PC-3 (cell line): ENCODE results near the gene TIMM8B. TPM values are rescaled to one million over a fixed set of nuclear protein-coding genes. Genes with fewer than 3 reads are reported as not detected.

Source experiments
- ATAC-seq: fragments of 200-7000 bp; cut with Tn5 transposase; 2 replicates; pipeline ENCODE4 v1.9.1; 2020; ENCODE audit warnings: mild to moderate bottlenecking, moderate library complexity
- Bru-seq: library from RNA; stranded (reverse); fragments of 400-500 nt; gene quantifications from one replicate; lab custom pipeline; 2021; lab: Mats Ljungman, UMichigan
- BruChase-seq, 2 experiments: library from RNA; stranded (reverse); fragments of 400-500 nt; gene quantifications; one replicate each; lab custom pipeline; 2021; lab: Mats Ljungman, UMichigan
- BruUV-seq: library from RNA; stranded (reverse); fragments of 400-500 nt; replicated peaks from 2 replicates; lab custom pipeline; 2021; lab: Mats Ljungman, UMichigan
- CTCF ChIA-PET: fragments of 300-600 bp; sonication (Branson Sonifier 250); formaldehyde crosslinking; loops from one replicate; lab custom pipeline; 2022; ENCODE audit warnings: antibody characterized with exemption; lab: Charles Lee
- POLR2A ChIA-PET: fragments of 300-600 bp; sonication (Branson Sonifier 250); formaldehyde crosslinking; loops from one replicate; lab custom pipeline; 2022; ENCODE audit warnings: antibody characterized with exemption; ENCODE audit not compliant: unreplicated experiment; lab: Charles Lee
- DNase-seq: peaks from one replicate; pipeline ENCODE4 v3.0.0-alpha.2; 2015
- H2AFZ ChIP-seq: fragments of 300-600 bp; sonication (generic); 2 replicates; pipeline ENCODE4 v1.6.0; 2016; ENCODE audit warnings: antibody characterized with exemption, low read length
- H3F3A ChIP-seq: fragments of 300-600 bp; sonication (generic); one replicate; pipeline ENCODE4 v1.6.0; 2017; ENCODE audit warnings: antibody characterized with exemption, low read length, control low read depth, mild to moderate bottlenecking; ENCODE audit not compliant: unreplicated experiment
- H3K27ac ChIP-seq: fragments of 300-600 bp; sonication (generic); 2 replicates; pipeline ENCODE4 v1.5.1; 2016; ENCODE audit warnings: mild to moderate bottlenecking, low read length
- H3K27me3 ChIP-seq: fragments of 300-600 bp; sonication (generic); 2 replicates; pipeline ENCODE4 v1.6.1; 2016; ENCODE audit warnings: low read length, mixed read lengths
- H3K36me3 ChIP-seq: fragments of 300-600 bp; sonication (generic); 2 replicates; pipeline ENCODE4 v1.6.1; 2016; ENCODE audit warnings: low read depth, mixed run types, low read length, mixed read lengths
- H3K4me1 ChIP-seq: fragments of 300-600 bp; sonication (generic); 2 replicates; pipeline ENCODE4 v1.5.1; 2016; ENCODE audit warnings: low read length; ENCODE audit not compliant: insufficient read depth
- H3K4me2 ChIP-seq: fragments of 300-600 bp; sonication (generic); 2 replicates; pipeline ENCODE4 v1.6.0; 2016; ENCODE audit warnings: low read length
- H3K4me3 ChIP-seq: fragments of 300-600 bp; sonication (generic); 2 replicates; pipeline ENCODE4 v1.5.1; 2016; ENCODE audit warnings: mild to moderate bottlenecking, low read length, mixed read lengths
- H3K79me2 ChIP-seq: fragments of 300-600 bp; sonication (generic); 2 replicates; pipeline ENCODE4 v1.6.1; 2017; ENCODE audit warnings: low read length, mixed read lengths
- H3K9ac ChIP-seq: fragments of 300-600 bp; sonication (generic); 2 replicates; pipeline ENCODE4 v1.6.0; 2016; ENCODE audit warnings: mild to moderate bottlenecking, low read length
- H3K9me2 ChIP-seq: fragments of 300-600 bp; sonication (generic); replicated peaks from 2 replicates; pipeline ENCODE4 v1.6.1; 2016; ENCODE audit warnings: mixed run types, low read length, mixed read lengths
- H3K9me3 ChIP-seq: fragments of 300-600 bp; sonication (generic); 2 replicates; pipeline ENCODE4 v1.6.1; 2016; ENCODE audit warnings: low read length, mixed read lengths
- H4K20me1 ChIP-seq: fragments of 300-600 bp; sonication (generic); 2 replicates; pipeline ENCODE4 v1.6.1; 2016; ENCODE audit warnings: low read length, mixed read lengths
- EZH2 ChIP-seq: fragments of 300-600 bp; sonication (generic); IDR thresholded peaks from one replicate; pipeline ENCODE4 v1.6.1; 2017; ENCODE audit warnings: antibody characterized with exemption, mild to moderate bottlenecking, low read length; ENCODE audit not compliant: unreplicated experiment
- EZH2phosphoT487 ChIP-seq: fragments of 300-600 bp; sonication (generic); IDR thresholded peaks from 2 replicates; pipeline ENCODE4 v1.6.1; 2018; ENCODE audit warnings: mild to moderate bottlenecking, antibody characterized with exemption, low read length, borderline replicate concordance
- intact Hi-C: fragments of 100-400 bp; cut with micrococcal nuclease; formaldehyde crosslinking; loops from 2 replicates; pipeline ENCODE4 v1.9.0; 2023
- long read RNA-seq: library from polyadenylated mRNA; unstranded; transcript quantifications from one replicate; pipeline ENCODE4 v2.0.0, GENCODE V29; 2021; ENCODE audit not compliant: unreplicated experiment
- total RNA-seq: library from RNA; depleted of rRNA; stranded (reverse); fragments of >200 nt; gene quantifications from 2 replicates; pipeline ENCODE4 v1.2.3, GENCODE V29; 2014; rRNA removed
- TF ChIP-seq, protein P1 (sequence below): fragments of 300-600 bp; sonication (generic); conservative IDR thresholded peaks from 2 replicates; pipeline ENCODE4 v1.5.1; 2017; ENCODE audit warnings: antibody characterized with exemption, low read depth, mild to moderate bottlenecking, low read length

TIMM8B gene, protein sequence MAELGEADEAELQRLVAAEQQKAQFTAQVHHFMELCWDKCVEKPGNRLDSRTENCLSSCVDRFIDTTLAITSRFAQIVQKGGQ
- total RNA-seq (210 and 238 TPM in 2 replicates), Bru-seq, nascent RNA (percentile 96 among the genes with signal in this experiment), BruChase-seq, experiment 1, labeled RNA remaining after a 6-hour chase (percentile 97 among the genes with signal in this experiment), BruChase-seq, experiment 2, labeled RNA remaining after a 2-hour chase (percentile 94 among the genes with signal in this experiment)
- long read RNA-seq, transcript TIMM8B-203 (3 exons, 1,155 nt), result minor isoform, 15 of 90 reads
- long read RNA-seq, transcript TIMM8B-201 (2 exons, 819 nt), result major isoform, 48 of 90 reads
- long read RNA-seq, partial matches to known transcripts, result 0 of 90 reads
- long read RNA-seq, other reads (novel, unspliced or antisense), result 27 of 90 reads

- Histone ChIP-seq H3K36me3 (peaks cover 66% of the 10 kb centered on the region), H3K27me3 (no peaks in the 10 kb centered on the region), H2AFZ (peak within 1 kb of the TSS; percentile 75), H3K9me2 (no peaks in the 10 kb centered on the region), H3K4me1 (peaks cover 41% of the 10 kb centered on the region), H4K20me1 (no peaks in the 10 kb centered on the region), H3K9me3 (no peaks in the 10 kb centered on the region), H3K79me2 (peaks cover 82% of the 10 kb centered on the region), H3K4me2 (peak within 1 kb of the TSS; percentile 88), H3K27ac (peak within 1 kb of the TSS; percentile 49), H3F3A (peaks cover 5% of the 10 kb centered on the region), H3K9ac (peak within 1 kb of the TSS; percentile 94), H3K4me3 (peak within 1 kb of the TSS; percentile 88)
- ATAC-seq (peak; percentile 90), DNase-seq (peak; percentile 99)
- intact Hi-C loops, result loop anchor here (1.0 to 10.0 kb wide), 5 partner anchors 12 to 209 kb away; partner anchors contain the start of genes CFAP68, FDXACB1, NKAPD1 and PIH1D2
- no peak for TF ChIP-seq EZH2phosphoT487
- TF ChIP-seq EZH2, result no peak
- TF ChIP-seq, protein P1, sequence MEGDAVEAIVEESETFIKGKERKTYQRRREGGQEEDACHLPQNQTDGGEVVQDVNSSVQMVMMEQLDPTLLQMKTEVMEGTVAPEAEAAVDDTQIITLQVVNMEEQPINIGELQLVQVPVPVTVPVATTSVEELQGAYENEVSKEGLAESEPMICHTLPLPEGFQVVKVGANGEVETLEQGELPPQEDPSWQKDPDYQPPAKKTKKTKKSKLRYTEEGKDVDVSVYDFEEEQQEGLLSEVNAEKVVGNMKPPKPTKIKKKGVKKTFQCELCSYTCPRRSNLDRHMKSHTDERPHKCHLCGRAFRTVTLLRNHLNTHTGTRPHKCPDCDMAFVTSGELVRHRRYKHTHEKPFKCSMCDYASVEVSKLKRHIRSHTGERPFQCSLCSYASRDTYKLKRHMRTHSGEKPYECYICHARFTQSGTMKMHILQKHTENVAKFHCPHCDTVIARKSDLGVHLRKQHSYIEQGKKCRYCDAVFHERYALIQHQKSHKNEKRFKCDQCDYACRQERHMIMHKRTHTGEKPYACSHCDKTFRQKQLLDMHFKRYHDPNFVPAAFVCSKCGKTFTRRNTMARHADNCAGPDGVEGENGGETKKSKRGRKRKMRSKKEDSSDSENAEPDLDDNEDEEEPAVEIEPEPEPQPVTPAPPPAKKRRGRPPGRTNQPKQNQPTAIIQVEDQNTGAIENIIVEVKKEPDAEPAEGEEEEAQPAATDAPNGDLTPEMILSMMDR, result 0 out of 2 replicates have a peak, but pooled peaks have one; percentile 12
- ChIA-PET CTCF (interaction anchor here (0.5 kb wide), 1 partner anchor 77 kb away, joined by 3 read pairs; no protein-coding TSS in a partner anchor), POLR2A (interaction anchor here (0.5 to 1.0 kb wide), 4 partner anchors 13 to 160 kb away, joined by 3 to 13 read pairs (median 8); no protein-coding TSS in a partner anchor)
- BruUV-seq, result no TSS peak
These were observed at the start of gene TIMM8B, which contains the start of gene SDHD for GRCh38 chr11:112086422-112087191. TSS of gene TIMM8B (minus strand) at chr11:112086756. CDS start at chr11:112086723, 33 bp downstream. TSS of gene SDHD (plus strand) at chr11:112086873. CDS start at chr11:112086908, 35 bp downstream.

DNA sequence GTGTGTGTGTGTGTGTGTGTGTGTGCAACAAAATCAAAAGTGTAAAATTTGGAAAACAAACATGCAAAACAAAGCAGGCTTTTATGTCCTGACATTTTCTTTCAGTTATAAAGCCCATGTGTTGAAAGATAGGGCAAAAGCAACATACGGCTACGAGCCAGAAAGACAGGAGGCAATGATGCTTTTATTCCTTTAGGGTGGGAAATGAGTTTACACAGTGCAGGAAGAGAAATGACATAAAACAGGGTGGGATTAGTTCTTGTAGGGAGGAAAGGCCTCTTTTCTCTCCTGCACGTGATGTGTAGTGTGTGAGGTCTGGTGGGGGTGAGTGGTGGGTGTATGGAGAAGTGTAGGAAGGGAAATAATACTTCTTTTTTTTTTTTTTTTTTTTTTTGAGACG is 47.9 kb upstream of the TIMM8B start:
- no peak for TF ChIP-seq EZH2phosphoT487
- no peak overlapping the region for H3K9ac ChIP-seq
- H3K4me1 ChIP-seq, result 0 out of 2 replicates have a peak, but pooled peaks cover 5% of the 10 kb centered on the region
- POLR2A ChIA-PET, result no interaction called here
- no peaks in the 10 kb centered on the region for H3K9me3 ChIP-seq
- DNase-seq, result no peak
- H2AFZ ChIP-seq, result no peak overlapping the region
- no peak overlapping the region for H3K4me3 ChIP-seq
- H4K20me1 ChIP-seq, result no peaks in the 10 kb centered on the region
- H3K9me2 ChIP-seq, result no peaks in the 10 kb centered on the region
- CTCF ChIA-PET, result no interaction called here
- no TSS peak for BruUV-seq
- no peak overlapping the region for H3K4me2 ChIP-seq
- no peak for ATAC-seq
- H3K79me2 ChIP-seq, result no peaks in the 10 kb centered on the region
- intact Hi-C loops, result no loop called here
- H3K27me3 ChIP-seq, result no peaks in the 10 kb centered on the region
- H3K27ac ChIP-seq, result no peak overlapping the region
- H3F3A ChIP-seq, result no peaks in the 10 kb centered on the region
- no peaks in the 10 kb centered on the region for H3K36me3 ChIP-seq

DNA sequence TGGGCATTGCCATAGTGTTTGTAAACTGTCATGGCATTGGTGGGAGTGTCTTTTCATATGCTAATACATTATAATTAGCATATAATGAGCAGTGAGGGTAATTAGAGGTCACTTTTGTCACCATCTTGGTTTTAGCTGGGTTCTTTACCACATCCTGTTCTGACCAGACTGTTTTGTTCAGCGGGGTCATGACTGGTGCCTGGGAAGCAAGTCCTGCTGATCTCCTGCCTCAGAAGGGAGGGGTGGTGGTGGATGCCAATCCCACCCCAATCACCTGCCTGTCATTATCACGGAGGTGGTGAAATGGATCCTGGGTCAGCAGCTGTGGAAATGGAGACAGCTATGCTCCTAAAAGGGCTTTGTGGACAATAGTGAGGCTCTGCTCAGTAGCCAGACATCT is 46.2 kb upstream of the TIMM8B start:
- intact Hi-C loops, result no loop called here
- POLR2A ChIA-PET, result no interaction called here
- DNase-seq, result no peak

More for the DNA sequence above, 46.2 kb upstream of the TIMM8B start:
- Histone ChIP-seq H3K27me3 (no peaks in the 10 kb centered on the region), H3K79me2 (no peaks in the 10 kb centered on the region), H3K4me3 (no peak overlapping the region), H3F3A (no peaks in the 10 kb centered on the region), H3K27ac (no peak overlapping the region), H3K4me2 (no peak overlapping the region), H4K20me1 (no peaks in the 10 kb centered on the region), H3K9ac (no peak overlapping the region), H3K9me2 (no peaks in the 10 kb centered on the region), H3K36me3 (no peaks in the 10 kb centered on the region), H2AFZ (no peak overlapping the region), H3K4me1 (peaks cover 13% of the 10 kb centered on the region), H3K9me3 (no peaks in the 10 kb centered on the region)
- CTCF ChIA-PET, result no interaction called here
- TF ChIP-seq EZH2 (no peak), EZH2phosphoT487 (no peak)
- TF ChIP-seq, protein P1, result no peak
- ATAC-seq, result no peak
- no TSS peak for BruUV-seq
